ENCODE measurements around the gene DEGS2.
"Not testable (repeated sequence)": the region's sequence is repeated elsewhere in the genome, so short reads cannot be mapped to it uniquely, and the experiment has no call there.

DEGS2 gene

DNA sequence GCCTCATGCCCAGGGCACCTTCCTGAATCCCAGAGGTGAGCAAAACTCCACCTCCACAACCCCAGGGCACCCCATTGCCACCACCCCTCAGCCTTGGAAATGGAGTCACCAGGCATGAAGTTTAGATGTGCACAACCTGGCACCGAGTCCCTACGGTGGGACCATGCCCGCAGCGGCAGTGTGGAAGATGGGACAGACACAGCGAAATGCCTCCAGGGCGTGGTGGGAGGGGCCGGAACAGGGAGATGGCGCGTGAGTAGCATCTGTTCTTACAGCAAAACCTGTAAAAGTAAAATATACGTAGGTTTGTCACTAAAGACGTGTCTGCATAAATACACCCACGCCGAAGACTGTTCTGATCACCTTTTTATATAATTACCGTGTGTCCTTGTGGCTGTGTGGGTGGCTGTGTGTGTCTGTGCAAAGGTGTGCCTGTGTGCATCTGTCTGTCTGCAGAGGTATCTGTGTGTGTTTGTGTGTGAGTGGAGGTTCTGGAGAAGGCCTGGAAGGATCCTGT lies 17.4 kb upstream of the DEGS2 start:
- DNase-seq: no peak

DNA sequence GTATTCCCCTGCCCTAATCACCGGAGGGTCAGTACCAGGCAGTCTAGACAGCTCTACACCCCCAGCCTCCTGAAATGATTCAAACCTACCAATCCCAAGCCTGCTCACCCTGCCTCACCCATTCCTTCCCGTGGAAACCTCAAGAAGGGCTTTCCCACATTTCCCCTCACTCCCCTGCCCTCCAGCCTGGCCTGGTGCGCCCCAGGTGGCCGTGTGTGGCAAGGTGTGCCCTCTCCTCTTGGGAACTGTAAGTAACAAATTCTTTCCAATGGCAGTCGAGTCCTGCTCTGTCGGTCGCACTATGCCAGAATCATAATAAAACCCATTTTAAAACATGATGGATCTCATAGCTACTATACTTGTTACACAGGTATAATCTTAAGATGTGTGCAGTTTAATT lies 13.9 kb upstream of the DEGS2 start:
- no peak for DNase-seq

DNA sequence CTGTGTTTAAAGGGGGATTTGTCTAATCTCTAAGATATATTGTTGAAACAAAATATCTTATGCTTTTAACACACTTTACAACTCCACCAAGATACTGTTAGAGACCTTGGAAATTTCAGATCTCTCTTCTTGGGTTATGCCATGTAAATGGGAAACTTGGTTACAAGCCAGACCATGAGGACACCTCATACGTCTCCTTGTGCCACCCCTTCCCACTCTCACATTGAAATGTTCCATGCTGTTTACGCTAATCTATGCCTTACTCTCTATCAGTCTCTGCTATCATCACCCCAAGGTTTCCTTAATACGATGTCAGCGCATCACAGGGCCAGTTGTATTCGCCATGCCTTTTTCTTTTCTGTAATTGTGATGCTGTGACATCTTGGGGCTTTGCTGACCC lies 13.4 kb upstream of the DEGS2 start:
- DNase-seq: no peak

DNA sequence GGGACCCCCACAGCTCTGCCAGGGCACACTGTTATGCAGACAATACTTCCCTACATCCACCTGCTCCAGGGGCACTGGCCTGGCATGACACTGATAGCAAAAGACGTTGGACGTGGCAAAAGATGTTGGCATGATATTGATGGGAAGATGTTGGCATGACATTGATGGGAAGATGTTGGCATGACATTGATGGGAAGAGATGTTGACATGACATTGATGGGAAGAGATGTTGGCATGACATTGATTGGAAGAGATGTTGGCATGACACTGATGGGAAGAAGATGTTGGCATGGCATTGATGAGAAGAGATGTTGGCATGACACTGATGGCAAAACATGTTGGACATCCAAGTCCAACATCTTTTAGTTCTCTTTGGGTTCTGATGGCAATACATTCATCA lies 11.4 kb upstream of the DEGS2 start:
- DNase-seq: no peak

DNA sequence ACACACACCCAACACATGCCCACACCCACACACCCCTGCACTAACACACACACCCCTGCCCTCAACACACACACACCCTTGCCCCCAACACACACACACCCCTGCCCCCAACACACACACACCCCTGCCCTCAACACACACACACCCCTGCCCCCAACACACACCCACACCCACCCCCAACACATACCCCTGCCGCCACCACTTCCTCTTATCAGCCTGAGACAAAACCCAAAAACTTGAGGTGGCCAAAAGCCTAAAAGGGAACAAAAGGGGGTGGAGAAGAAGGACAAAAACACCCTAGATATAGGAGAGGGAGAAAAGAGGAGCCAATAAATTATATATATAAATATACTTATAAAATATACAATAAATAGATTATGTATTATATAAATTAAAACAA lies 9.1 kb upstream of the DEGS2 start:
- no peak for DNase-seq

DNA sequence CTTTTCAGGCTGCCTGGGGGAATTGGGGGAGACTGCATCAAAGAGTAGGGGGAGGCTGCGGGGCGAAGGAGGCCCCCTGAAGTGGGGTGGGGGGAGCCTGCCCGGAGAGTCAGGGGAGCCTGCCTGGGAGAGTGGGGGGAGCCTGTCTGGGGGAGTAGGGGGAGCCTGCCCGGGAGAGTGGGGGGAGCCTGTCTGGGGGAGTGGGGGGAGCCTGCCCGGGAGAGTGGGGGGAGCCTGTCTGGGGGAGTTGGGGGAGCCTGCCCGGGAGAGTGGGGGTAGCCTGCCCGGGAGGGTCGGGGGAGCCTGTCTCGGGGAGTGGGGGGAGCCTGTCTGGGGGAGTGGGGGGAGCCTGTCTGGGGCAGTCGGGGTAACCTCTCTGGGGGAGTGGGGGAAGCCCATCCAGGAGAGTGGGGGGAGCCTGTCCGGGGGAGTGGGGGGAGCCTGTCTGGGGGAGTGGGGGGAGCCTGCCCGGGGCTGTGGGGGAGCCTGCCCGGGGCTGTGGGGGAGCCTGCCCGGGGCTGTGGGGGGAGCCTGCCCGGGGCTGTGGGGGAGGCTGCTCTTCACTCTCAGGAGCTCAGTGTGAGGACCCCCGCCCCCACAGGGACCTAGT lies 6.5 kb upstream of the DEGS2 start:
- no peak for DNase-seq

DNA sequence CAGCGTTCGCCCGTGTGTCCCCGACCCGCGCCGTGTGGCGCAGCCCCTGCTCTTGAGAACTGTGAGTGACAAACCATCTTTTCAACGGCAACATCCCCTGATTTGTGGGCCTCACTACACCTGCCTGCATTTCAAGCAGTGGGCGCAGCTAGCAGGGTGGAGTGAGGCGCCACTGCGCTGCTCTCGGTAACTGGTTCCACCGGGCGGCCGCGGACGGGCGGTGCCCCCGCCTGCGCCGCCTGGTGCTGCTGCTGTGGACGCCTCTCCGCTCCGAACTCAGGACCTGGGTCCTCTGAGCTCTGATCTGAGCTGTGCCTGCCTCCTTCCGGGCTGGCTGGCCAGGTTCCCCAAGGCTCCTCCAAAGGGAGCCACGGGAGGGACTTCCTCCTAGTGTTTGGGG lies 5.9 kb upstream of the DEGS2 start:
- no peak for DNase-seq

DNA sequence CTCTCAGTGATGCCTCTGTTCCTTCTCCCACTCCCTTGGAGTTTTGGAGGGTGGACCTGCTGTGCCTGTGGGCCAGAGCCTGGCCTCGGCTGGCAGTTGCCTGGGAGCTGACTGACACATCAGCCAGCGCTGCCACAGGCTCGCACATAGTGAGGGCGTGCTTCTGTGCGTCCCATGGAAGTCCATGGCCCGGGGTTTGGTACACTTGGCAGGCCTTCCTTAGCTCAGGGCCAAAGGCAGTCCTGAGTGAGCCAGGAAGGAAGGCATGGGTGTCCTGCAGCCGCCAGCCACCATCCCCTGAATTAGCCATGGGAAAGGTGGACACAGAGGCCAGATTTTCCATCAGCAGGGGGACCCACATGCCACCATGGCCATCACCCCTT lies 1.1 kb upstream of the DEGS2 start:
- DNase-seq: no peak

DNA sequence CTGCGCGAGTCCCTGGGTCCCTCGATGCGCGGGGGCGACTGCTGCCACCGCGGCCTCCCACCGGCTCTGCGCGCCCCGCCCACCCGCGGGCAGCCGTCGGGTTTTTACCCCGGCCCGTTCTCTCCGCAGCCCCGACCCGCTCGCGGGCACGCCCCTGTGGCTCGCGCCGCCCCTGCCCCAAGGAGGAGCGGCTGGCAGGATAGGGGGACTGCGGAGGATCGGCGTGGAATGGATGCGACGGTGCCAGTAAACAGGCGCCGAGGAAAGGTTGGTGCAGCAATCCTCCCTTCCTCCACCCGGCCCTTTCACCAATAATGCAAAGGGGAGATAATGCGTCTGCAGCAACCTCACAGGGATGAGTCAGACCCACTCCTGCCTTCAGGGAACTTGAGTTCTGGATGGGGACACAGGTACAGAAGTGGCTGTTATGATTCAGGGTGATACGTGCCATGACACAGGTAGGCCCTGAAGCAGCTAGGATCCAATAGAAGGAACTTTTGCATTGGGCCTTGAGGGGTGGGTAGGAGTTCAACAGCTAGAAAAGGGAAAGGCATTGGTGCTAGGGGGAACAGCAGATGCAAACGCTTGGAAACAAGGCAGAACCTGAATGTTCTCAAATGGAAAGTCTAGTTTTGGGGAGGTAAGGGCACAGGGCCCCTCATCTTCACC lies 554 bp upstream of the DEGS2 start:
- DNase-seq: no peak

DNA sequence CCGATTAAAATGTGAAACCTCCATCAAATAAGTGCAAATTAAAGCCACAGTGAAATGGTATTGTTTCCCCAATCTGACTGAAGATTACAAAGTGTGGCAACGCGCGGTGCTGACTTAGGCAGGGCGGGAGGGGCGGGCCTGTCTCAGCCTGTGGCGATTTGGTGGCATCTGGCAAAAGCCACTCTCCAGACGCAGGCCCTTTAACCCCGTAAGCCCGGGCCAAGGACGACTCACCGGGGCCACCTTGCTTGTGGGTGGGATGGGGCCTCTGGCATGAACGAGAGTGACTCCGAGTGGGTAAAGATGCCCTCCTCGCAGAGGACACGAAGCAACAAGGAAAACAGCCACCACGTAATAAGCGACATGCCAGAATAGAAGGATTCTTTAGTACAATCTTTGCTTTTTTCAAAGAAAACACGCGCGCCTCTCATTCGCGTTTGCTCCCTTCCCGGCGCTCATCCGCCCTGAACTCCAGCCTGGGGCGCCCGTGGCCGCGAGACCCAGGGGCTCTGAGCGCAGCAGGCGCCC lies 815 bp downstream of the DEGS2 start:
- DNase-seq: no peak

DNA sequence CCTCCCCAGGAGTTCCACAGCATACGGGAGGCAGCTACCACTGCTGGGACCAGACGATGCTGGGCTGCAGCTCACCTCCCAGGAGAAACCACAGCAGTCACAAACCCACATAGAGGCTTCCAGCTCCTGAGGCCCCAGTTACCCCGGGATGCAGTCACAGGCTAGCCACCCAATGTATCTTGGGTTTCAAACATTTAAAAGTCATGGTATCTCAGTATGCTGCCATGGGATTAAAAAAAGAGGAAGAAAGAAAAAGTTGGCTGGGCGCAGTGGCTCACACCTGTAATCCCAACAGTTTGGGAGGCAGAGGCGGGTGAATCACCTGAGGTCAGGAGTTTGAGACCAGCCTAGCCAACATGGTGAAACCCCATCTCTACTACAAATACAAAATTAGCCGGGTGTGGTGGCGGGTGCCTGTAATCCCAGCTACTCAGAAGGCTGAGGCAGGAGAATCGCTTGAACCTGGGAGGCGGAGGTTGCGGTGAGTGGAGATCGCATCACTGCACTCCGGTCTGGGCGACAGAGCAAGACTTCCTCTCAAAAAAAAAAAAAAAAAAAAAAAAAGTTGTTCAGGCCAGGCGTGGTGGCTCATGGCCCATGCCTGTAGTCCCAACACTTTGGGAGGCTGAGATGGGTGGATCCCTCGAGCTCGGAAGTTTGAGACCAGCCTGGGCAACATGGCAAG lies 1.8 kb downstream of the DEGS2 start:
- DNase-seq: not testable (repeated sequence)

DNA sequence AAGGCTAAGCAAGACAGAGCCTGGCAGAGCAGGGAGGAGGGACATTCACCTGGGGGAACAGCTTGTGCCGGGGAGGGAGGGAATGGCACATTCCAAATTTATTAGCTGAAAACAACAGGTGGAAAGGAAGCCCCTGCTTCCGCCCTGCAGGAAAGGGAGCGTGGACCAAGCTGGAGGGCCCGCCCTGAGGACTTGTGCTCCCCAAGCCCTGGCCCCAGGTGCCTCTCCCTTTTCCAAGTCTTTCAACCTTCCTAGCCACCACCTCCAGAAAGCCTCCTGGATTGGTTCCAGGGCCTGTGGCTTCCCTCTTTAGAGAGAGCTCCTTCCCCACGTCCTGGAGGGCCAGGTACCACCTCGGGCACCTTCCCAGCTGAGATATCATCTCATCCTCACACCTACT lies 2.7 kb downstream of the DEGS2 start:
- no peak for DNase-seq

DNA sequence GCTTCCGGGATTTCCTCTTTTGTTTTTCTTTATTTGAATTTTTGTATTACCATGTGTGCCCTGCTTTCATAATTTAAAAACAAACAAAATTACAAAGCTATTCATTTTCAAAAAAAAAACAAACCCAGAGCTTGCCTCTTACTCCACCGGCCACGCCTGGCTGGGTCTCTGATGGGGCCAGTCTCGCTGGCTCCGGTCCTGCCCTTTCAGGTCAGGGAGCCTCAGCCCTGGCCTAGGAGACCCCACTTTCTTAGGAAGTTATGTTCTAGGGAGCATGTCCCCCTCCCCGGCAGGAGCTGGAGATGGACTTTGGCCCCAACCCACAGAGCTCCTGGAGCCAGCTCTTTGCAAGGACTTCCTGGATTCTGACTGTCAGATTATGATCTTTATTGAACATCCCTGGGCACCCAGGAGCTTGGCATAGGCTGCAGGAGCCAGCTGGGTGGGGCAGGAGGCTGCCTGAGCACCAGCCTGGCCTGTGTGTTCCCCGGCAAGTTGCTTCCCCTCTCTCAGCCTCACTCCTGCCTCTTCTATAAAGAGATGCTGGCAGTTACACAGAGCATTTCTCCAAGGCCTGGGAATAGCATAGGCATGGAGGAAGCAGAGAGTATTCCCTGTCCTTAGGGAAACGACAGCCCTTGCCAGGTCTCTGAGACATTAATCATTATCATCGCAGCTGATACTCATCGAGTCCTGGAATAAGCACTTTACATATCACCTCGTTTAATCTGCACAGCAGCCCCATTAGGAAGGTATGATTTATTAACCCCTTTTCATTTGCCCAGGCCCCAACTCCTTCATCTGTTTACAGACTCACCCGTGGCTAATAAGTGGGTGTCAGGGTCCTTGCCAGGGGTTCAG lies 3.5 kb downstream of the DEGS2 start:
- DNase-seq: no peak

DNA sequence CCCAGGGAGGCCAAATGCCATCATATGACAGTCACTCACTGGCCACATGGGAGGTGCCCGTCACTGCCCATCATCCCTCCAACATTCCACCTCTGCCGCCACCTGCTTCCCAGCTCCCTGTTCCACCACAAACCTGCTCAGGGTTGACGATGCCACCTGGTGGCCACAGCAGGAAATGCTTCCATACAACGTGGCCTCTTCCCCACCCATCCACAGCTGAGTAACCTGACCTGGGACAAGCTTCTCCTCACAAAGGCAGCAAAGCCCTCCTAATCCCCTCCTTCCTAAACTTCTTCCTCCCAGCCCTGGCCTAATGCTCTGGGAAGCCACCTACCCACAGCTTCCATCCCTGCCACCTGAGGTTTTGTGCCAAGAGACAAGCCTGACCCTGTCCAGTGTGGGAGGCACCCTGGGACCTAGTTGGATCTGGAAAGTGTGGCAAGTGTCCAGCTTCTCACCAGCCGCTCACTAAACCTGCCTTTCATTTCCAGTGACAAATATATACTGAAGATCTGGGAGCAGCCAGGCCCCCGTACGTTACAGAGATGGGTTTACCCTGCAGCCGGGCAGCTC lies 4.3 kb downstream of the DEGS2 start:
- no peak for DNase-seq

DNA sequence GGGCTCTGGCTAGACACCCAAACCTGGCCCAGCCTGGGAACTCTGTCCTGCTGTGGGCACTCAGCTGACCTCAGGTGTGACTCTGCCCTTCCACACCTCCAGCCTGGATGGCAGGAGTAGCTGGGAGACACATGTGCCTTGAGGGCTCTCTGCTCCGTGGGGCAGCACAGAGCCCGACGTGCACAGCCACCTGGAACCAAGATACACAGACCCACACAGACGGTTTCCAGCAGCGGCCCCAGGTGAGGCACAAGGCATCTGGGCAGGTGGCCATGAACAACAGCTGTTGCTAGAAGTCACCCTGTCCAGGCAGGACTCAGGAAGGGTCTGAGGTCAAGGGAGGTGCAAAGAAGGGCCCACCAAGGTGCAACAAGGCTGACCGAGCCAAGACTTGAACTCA lies 5.9 kb downstream of the DEGS2 start:
- DNase-seq: no peak

DNA sequence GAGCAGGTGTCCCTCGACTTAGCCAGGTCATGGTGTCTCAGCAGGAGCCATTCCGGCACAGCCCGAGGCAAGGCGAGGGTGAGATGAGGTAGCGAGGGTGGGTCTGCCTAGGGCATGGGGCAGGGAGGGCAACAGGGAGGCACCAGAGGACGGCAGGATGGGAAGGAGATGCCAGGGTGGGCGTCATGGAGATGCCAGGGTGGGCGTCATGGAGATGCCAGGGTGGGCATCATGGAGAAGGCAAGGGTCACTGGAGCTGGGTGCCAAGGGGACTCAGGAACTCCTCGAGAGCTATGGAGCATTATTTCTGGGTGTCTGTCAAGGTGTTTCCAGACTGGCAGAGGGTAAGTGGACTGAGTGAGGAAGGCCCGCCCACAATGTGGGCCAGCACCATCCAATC lies 7.4 kb downstream of the DEGS2 start:
- no peak for DNase-seq

DNA sequence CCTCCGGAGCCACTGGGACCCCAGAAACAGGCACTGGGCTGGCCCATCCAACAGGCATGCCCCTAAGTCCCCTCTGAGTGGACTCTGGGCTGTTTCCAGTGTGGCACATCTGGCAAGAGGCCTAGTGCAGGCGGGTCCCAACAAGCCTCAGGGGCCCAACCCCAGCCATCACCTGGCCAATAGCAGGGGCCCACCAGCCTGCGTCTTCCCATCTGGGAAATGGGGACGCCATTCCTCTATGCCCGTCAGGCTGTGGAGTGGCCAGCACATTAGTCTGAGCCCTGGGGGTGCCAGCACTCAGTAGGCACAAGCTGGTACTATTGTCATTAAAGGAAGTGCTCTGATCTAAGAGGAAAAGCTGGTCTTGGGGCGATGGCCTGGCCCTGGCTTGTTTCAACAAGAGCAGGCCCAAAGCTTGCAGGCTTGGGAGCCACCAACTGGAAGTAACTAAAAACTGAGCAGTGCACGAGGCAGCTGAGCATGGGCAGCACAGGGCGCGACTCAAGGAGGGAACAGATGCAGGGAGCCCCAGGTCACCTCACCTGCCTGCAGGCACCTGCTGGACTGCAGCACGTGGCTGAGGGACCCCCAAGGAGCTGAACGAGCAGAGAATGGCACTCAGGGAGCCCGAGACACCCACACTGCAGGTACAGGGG lies 8.4 kb downstream of the DEGS2 start:
- DNase-seq: no peak

DNA sequence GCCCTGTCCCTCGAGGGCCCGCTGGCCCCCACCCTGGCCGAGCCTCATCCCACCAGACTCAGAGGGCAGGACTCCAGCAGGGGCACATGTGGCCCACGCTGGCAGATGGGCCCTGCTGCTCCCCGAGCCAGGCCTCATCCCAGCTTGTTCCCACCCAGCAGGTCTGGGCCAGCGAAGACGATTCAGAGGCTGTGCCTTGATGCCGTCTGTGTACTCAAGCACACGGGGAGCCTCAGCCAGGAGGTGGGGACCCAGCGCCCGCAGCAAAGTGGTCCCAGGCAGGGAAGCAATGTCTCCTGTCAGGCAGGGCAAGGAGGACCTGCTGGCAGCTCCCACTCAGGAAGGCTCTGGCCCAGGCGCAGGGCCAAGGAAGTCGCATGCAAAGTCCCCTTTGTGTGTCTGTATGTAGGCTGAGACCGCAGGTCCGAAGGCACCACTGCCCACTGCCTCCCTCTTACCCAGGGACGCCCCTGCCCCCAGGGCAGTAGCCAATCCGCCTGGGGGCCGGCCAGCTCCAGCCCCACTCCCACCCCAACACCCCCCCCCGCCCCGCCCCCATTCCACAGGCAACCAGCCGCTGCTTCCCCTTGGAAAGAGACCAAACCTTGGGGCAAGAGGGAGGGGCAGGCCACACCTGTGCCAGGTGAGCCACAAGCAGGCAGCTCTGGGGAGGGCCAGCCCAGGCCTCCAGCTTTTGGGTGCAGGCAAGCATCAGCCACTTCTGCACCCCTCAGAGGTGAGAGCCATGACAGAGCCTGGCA lies 9.4 kb downstream of the DEGS2 start:
- no peak for DNase-seq

DNA sequence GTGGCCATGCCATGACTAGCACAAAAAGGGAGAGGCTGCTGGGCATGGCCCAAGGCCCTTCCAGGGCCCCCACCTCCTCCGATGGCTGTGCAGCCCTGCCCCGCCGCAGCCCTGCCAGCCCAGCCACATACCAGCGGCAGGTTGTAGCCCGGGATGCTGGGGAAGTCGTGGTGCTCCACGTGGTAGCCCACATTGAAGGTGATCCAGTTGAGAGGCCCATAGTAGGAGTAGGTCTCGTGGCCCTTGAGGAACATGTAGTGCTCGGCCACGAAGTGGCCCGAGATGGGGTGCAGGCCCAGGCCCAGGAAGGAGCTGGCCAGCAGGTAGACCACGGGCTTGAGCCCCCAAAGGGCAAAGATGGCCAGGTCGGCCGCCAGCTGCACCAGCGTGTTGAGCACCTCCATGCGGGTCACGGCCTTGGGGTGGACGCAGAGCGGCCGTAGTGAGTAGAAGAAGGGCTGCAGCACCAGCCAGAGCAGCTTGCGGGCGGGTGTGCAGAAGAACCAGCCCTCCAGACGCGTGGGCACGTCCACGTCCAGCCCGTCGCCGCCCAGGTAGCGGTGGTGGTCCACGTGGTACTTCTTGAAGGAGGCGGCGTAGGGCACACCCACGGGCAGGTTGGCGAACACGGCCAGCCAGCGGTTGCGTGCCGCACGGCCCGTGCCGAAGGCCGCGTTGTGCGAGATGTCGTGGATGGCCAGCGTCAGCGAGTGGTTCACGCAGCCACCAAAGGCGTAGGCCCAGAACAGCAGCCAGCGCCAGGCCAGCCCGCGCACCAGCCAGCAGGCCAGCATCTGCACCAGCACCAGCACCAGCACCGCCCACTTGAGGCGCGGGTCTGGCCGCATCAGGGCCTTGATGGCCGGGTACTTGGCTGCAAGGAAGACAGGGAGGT lies 10.4 kb downstream of the DEGS2 start:
- no peak for DNase-seq

All from cortex of kidney (tissue), 1 donor.